ENCODE measurements around the gene DDX53.

- TF ChIP-seq POLR2A (IDR thresholded peaks at IDR 0.05; ENCODE audit: low read depth, low read length) (no peak), POLR2AphosphoS5 (IDR thresholded peaks at IDR 0.05; ENCODE audit: low read depth, low read length) (no peak)
These were observed 41.5 kb upstream of the DDX53 start for GRCh38 chrX:22958250-22958649.
